Calu3 (cell line): Measurements from ENCODE around the gene KCNG1. TPM values are rescaled to one million over a fixed set of nuclear protein-coding genes. Genes with fewer than 3 reads are reported as not detected.

Experiments
- BruUV-seq: library from RNA; stranded (reverse); fragments of 400-500 nt; replicated peaks from 2 replicates; lab custom pipeline; 2021; lab: Mats Ljungman, UMichigan
- CTCF ChIA-PET: fragments of 300-600 bp; sonication (Branson Sonifier 250); formaldehyde crosslinking; loops from one replicate; lab custom pipeline; 2022; ENCODE audit warnings: antibody characterized with exemption; lab: Charles Lee
- DNase-seq: peaks from one replicate; pipeline ENCODE4 v3.0.0; 2022
- H3K27ac Mint-ChIP-seq: one replicate; pipeline ENCODE4 v1.8.0; 2022; ENCODE audit warnings: mixed read lengths; ENCODE audit not compliant: unreplicated experiment
- H3K27me3 Mint-ChIP-seq: one replicate; pipeline ENCODE4 v1.8.0; 2022; ENCODE audit warnings: mixed read lengths; ENCODE audit not compliant: unreplicated experiment
- H3K36me3 Mint-ChIP-seq: one replicate; pipeline ENCODE4 v1.8.0; 2022; ENCODE audit warnings: mild to moderate bottlenecking, moderate library complexity, mixed read lengths; ENCODE audit not compliant: insufficient read depth, unreplicated experiment
- H3K4me1 Mint-ChIP-seq: one replicate; pipeline ENCODE4 v1.8.0; 2022; ENCODE audit warnings: mild to moderate bottlenecking, low read depth, mixed read lengths; ENCODE audit not compliant: unreplicated experiment
- H3K4me3 Mint-ChIP-seq: one replicate; pipeline ENCODE4 v1.8.0; 2022; ENCODE audit warnings: mild to moderate bottlenecking, low read depth, moderate library complexity, mixed read lengths; ENCODE audit not compliant: unreplicated experiment
- H3K9me3 Mint-ChIP-seq: one replicate; pipeline ENCODE4 v1.8.0; 2022; ENCODE audit warnings: low read depth, mixed read lengths; ENCODE audit not compliant: unreplicated experiment
- CTCF ChIP-seq: fragments of 200-600 bp; IDR thresholded peaks from one replicate; pipeline ENCODE4 v1.8.0; 2022; ENCODE audit warnings: antibody characterized with exemption; ENCODE audit not compliant: unreplicated experiment
- intact Hi-C: fragments of 100-400 bp; cut with micrococcal nuclease; formaldehyde crosslinking; loops from one replicate; pipeline ENCODE4 v1.10.0; 2022; ENCODE audit not compliant: unreplicated experiment
- total RNA-seq: library from RNA; stranded (reverse); gene quantifications from 2 replicates; pipeline ENCODE4 v1.2.3, GENCODE V29; 2022

KCNG1 gene
- total RNA-seq, 1 experiment from 2014 or later = 3.9 TPM

- H3K9me3 Mint-ChIP-seq = no peaks in the 10 kb centered on the region
- H3K4me1 Mint-ChIP-seq = peaks cover 18% of the 10 kb centered on the region
- BruUV-seq = no TSS peak
- TF ChIP-seq CTCF = no peak
- no peak overlapping the region for H3K27ac Mint-ChIP-seq
- intact Hi-C loops = no loop called here
- H3K27me3 Mint-ChIP-seq = peaks cover 88% of the 10 kb centered on the region
- H3K36me3 Mint-ChIP-seq = peaks cover 13% of the 10 kb centered on the region
- no peak overlapping the region for H3K4me3 Mint-ChIP-seq
- DNase-seq = no peak
- CTCF ChIA-PET = interaction anchor here (0.7 to 1.1 kb wide), 2 partner anchors 9 to 1502 kb away, joined by 3 to 8 read pairs; no protein-coding TSS in a partner anchor
These were observed 1.9 kb upstream of the KCNG1 start for GRCh38 chr20:51024761-51025160.

GRCh38 chr20:51023617-51024155 is 779 bp upstream of the KCNG1 start:
- Mint-ChIP-seq H3K4me3 (peak overlapping the region; percentile 72), H3K9me3 (no peaks in the 10 kb centered on the region), H3K27ac (no peak overlapping the region), H3K4me1 (peaks cover 18% of the 10 kb centered on the region), H3K27me3 (peaks cover 78% of the 10 kb centered on the region), H3K36me3 (peaks cover 13% of the 10 kb centered on the region)
- no peak for TF ChIP-seq CTCF
- BruUV-seq = no TSS peak
- CTCF ChIA-PET = interaction anchor here (0.8 kb wide), 1 partner anchor 36 kb away, joined by 3 read pairs; no protein-coding TSS in a partner anchor
- no peak for DNase-seq
- intact Hi-C loops = no loop called here

- no TSS peak for BruUV-seq
- Mint-ChIP-seq H3K4me3 (peak overlapping the region; percentile 72), H3K36me3 (peaks cover 13% of the 10 kb centered on the region), H3K27me3 (peaks cover 64% of the 10 kb centered on the region), H3K9me3 (no peaks in the 10 kb centered on the region), H3K27ac (no peak overlapping the region), H3K4me1 (peaks cover 18% of the 10 kb centered on the region)
- intact Hi-C loops = no loop called here
- DNase-seq = no peak
- CTCF ChIA-PET = interaction anchor here (0.8 kb wide), 1 partner anchor 33 kb away, joined by 3 read pairs; no protein-coding TSS in a partner anchor
- TF ChIP-seq CTCF = no peak
These were observed 592 bp downstream of the KCNG1 start for GRCh38 chr20:51022227-51022802.

GRCh38 chr20:51021067-51022025 is 1.6 kb downstream of the KCNG1 start:
- intact Hi-C loops = no loop called here
- H3K36me3 Mint-ChIP-seq = peaks cover 13% of the 10 kb centered on the region
- no peak for TF ChIP-seq CTCF
- no peak overlapping the region for H3K27ac Mint-ChIP-seq
- no peaks in the 10 kb centered on the region for H3K9me3 Mint-ChIP-seq
- peaks cover 54% of the 10 kb centered on the region for H3K27me3 Mint-ChIP-seq
- BruUV-seq = TSS peak; percentile 27
- H3K4me3 Mint-ChIP-seq = peak overlapping the region; percentile 72
- no peak for DNase-seq
- CTCF ChIA-PET = interaction anchor here (0.6 to 0.8 kb wide), 2 partner anchors 14 to 34 kb away, joined by 3 read pairs; no protein-coding TSS in a partner anchor
- H3K4me1 Mint-ChIP-seq = peaks cover 18% of the 10 kb centered on the region
